D721Med (cell line): Measurements from ENCODE around the gene SAMD4B.

Experiments used
- DNase-seq: peaks from one replicate; pipeline ENCODE4 v3.0.0; 2011; ENCODE audit warnings: low spot score; ENCODE audit not compliant: insufficient read length
- FAIRE-seq: peaks from 2 replicates; lab custom pipeline; 2011; peaks lifted over from hg19 to GRCh38; lab: Jason Lieb, UNC
- CTCF ChIP-seq: IDR thresholded peaks from 2 replicates; pipeline ENCODE4 v1.5.1; 2012; ENCODE audit warnings: mild to moderate bottlenecking, control low read depth; ENCODE audit not compliant: insufficient read depth; ENCODE audit errors: missing control alignments

SAMD4B gene

GRCh38 chr19:39428283-39429112 lies 86.3 kb downstream of the SAMD4B start:
- FAIRE-seq (no peak), DNase-seq (no peak)
- TF ChIP-seq CTCF: no peak

- peak; percentile 10 for DNase-seq
- no peak for FAIRE-seq
- no peak for TF ChIP-seq CTCF
These were observed 88.7 kb downstream of the SAMD4B start for GRCh38 chr19:39430675-39431593.

GRCh38 chr19:39432677-39433025 lies 90.4 kb downstream of the SAMD4B start:
- FAIRE-seq (no peak), DNase-seq (no peak)
- TF ChIP-seq CTCF: no peak

GRCh38 chr19:39433480-39434079 lies 91.4 kb downstream of the SAMD4B start:
- FAIRE-seq (no peak), DNase-seq (no peak)
- no peak for TF ChIP-seq CTCF

- FAIRE-seq (no peak), DNase-seq (no peak)
- no peak for TF ChIP-seq CTCF
These were observed 92.2 kb downstream of the SAMD4B start for GRCh38 chr19:39434123-39435076.
